Calu3 (cell line): ENCODE data around the gene KDM7A. TPM values are rescaled to one million over a fixed set of nuclear protein-coding genes. Genes with fewer than 3 reads are reported as not detected.

Source experiments
- BruUV-seq: library from RNA; stranded (reverse); fragments of 400-500 nt; replicated peaks from 2 replicates; lab custom pipeline; 2021; lab: Mats Ljungman, UMichigan
- CTCF ChIA-PET: fragments of 300-600 bp; sonication (Branson Sonifier 250); formaldehyde crosslinking; loops from one replicate; lab custom pipeline; 2022; ENCODE audit warnings: antibody characterized with exemption; lab: Charles Lee
- DNase-seq: peaks from one replicate; pipeline ENCODE4 v3.0.0; 2022
- H3K27ac Mint-ChIP-seq: one replicate; pipeline ENCODE4 v1.8.0; 2022; ENCODE audit warnings: mixed read lengths; ENCODE audit not compliant: unreplicated experiment
- H3K27me3 Mint-ChIP-seq: one replicate; pipeline ENCODE4 v1.8.0; 2022; ENCODE audit warnings: mixed read lengths; ENCODE audit not compliant: unreplicated experiment
- H3K36me3 Mint-ChIP-seq: one replicate; pipeline ENCODE4 v1.8.0; 2022; ENCODE audit warnings: mild to moderate bottlenecking, moderate library complexity, mixed read lengths; ENCODE audit not compliant: insufficient read depth, unreplicated experiment
- H3K4me1 Mint-ChIP-seq: one replicate; pipeline ENCODE4 v1.8.0; 2022; ENCODE audit warnings: mild to moderate bottlenecking, low read depth, mixed read lengths; ENCODE audit not compliant: unreplicated experiment
- H3K4me3 Mint-ChIP-seq: one replicate; pipeline ENCODE4 v1.8.0; 2022; ENCODE audit warnings: mild to moderate bottlenecking, low read depth, moderate library complexity, mixed read lengths; ENCODE audit not compliant: unreplicated experiment
- H3K9me3 Mint-ChIP-seq: one replicate; pipeline ENCODE4 v1.8.0; 2022; ENCODE audit warnings: low read depth, mixed read lengths; ENCODE audit not compliant: unreplicated experiment
- intact Hi-C: fragments of 100-400 bp; cut with micrococcal nuclease; formaldehyde crosslinking; loops from one replicate; pipeline ENCODE4 v1.10.0; 2022; ENCODE audit not compliant: unreplicated experiment
- total RNA-seq: library from RNA; stranded (reverse); gene quantifications from 2 replicates; pipeline ENCODE4 v1.2.3, GENCODE V29; 2022
- TF ChIP-seq, protein P1 (sequence below): fragments of 200-600 bp; IDR thresholded peaks from one replicate; pipeline ENCODE4 v1.8.0; 2022; ENCODE audit warnings: antibody characterized with exemption; ENCODE audit not compliant: unreplicated experiment

The KDM7A gene
- total RNA-seq, 1 experiment from 2014 or later, result 2.7 TPM

DNA sequence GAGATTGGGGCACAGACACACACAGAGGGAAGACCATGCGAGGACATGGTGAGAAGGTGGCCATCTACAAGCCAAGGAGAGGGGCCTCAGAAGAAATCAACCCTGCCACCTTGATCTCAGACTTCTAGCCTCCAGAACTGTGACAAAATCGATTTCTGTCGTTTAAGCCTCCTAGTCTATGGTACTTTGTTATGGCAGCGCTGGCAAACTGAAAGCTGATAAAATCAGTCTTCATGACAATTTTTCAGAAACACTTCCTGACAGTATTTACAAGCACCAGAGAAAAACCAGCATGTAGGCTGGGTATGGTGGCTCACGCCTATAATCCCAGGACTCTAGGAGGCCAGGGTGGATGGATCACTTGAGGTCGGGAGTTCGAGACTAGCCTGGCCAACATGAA lies 118.3 kb downstream of the KDM7A start:
- Mint-ChIP-seq H3K4me1 (peaks cover 37% of the 10 kb centered on the region), H3K27me3 (no peaks in the 10 kb centered on the region), H3K36me3 (peaks cover 33% of the 10 kb centered on the region), H3K27ac (no peak overlapping the region), H3K4me3 (peak overlapping the region; percentile 55), H3K9me3 (no peaks in the 10 kb centered on the region)
- TF ChIP-seq, protein P1, sequence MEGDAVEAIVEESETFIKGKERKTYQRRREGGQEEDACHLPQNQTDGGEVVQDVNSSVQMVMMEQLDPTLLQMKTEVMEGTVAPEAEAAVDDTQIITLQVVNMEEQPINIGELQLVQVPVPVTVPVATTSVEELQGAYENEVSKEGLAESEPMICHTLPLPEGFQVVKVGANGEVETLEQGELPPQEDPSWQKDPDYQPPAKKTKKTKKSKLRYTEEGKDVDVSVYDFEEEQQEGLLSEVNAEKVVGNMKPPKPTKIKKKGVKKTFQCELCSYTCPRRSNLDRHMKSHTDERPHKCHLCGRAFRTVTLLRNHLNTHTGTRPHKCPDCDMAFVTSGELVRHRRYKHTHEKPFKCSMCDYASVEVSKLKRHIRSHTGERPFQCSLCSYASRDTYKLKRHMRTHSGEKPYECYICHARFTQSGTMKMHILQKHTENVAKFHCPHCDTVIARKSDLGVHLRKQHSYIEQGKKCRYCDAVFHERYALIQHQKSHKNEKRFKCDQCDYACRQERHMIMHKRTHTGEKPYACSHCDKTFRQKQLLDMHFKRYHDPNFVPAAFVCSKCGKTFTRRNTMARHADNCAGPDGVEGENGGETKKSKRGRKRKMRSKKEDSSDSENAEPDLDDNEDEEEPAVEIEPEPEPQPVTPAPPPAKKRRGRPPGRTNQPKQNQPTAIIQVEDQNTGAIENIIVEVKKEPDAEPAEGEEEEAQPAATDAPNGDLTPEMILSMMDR, result no peak
- DNase-seq, result no peak
- BruUV-seq, result no TSS peak
- intact Hi-C loops, result loop anchor here (5.0 kb wide), 1 partner anchor 419 kb away; the partner anchor contains the start of gene MKRN1
- CTCF ChIA-PET, result interaction anchor here (0.6 kb wide), 2 partner anchors 34 to 223 kb away, joined by 3 to 4 read pairs; no protein-coding TSS in a partner anchor

DNA sequence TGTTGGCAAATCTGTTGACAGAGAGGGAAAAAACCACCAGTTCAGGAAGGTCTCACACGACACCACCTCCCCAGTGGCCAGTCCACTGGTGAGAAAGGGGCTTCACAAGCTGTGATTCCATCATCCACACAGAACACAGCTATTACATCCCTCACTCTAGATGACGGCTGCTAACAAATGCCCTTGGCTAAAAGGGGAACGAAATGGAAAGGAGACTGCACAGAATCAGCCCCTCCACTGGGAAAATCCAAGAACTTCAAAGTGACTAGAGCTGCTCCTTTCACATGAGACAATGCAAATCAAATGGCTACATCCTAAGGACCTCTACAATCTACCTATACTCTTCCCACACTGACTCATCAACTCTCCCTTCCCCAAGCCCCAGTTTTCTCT lies 119.6 kb downstream of the KDM7A start:
- CTCF ChIA-PET, result no interaction called here
- no TSS peak for BruUV-seq
- H3K27me3 Mint-ChIP-seq, result no peaks in the 10 kb centered on the region
- no peaks in the 10 kb centered on the region for H3K9me3 Mint-ChIP-seq
- peaks cover 37% of the 10 kb centered on the region for H3K4me1 Mint-ChIP-seq
- H3K36me3 Mint-ChIP-seq, result peaks cover 19% of the 10 kb centered on the region
- DNase-seq, result no peak
- TF ChIP-seq, protein P1, result no peak
- intact Hi-C loops, result loop anchor here (5.0 kb wide), 1 partner anchor 420 kb away; the partner anchor contains the start of gene MKRN1
- no peak overlapping the region for H3K4me3 Mint-ChIP-seq
- no peak overlapping the region for H3K27ac Mint-ChIP-seq

DNA sequence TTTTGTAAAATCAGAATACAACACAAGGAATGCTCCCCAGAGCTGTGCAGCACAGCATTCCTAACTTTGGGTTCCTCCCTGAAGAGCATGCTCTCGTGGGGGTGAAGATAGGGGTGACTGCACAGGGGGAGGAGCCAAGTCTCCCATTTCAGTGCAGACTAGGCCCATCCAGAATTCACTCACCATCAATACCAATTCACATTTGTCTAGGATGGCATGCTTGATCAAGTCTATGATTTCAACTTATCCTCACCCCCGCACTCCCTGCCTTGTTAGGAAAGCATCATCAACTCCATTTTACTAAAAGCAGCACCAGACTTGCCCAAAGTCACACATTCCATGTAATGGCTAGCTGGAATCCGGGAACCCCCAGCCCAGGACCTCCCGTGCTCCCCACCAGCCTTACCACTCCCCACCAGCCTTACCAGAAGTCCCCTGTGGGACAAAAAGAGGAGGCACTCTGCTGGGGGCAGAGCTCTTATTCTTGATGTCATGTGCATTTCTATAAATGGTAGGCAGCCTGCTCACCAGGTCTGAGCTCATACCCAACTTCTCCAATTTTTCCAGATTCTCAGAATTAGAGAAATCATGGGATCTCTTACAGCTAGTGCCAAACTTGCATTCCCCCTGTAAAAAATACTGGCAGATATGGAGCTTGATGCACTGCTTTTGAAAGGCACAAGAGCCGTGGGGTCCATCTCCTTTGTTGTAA lies 120.2 kb downstream of the KDM7A start:
- intact Hi-C loops, result loop anchor here (5.0 kb wide), 1 partner anchor 421 kb away; the partner anchor contains the start of gene MKRN1
- no TSS peak for BruUV-seq
- H3K9me3 Mint-ChIP-seq, result no peaks in the 10 kb centered on the region
- H3K4me3 Mint-ChIP-seq, result no peak overlapping the region
- H3K4me1 Mint-ChIP-seq, result peaks cover 34% of the 10 kb centered on the region
- DNase-seq, result no peak
- H3K27me3 Mint-ChIP-seq, result no peaks in the 10 kb centered on the region
- TF ChIP-seq, protein P1, result no peak
- H3K27ac Mint-ChIP-seq, result no peak overlapping the region
- H3K36me3 Mint-ChIP-seq, result peaks cover 14% of the 10 kb centered on the region
- CTCF ChIA-PET, result no interaction called here

DNA sequence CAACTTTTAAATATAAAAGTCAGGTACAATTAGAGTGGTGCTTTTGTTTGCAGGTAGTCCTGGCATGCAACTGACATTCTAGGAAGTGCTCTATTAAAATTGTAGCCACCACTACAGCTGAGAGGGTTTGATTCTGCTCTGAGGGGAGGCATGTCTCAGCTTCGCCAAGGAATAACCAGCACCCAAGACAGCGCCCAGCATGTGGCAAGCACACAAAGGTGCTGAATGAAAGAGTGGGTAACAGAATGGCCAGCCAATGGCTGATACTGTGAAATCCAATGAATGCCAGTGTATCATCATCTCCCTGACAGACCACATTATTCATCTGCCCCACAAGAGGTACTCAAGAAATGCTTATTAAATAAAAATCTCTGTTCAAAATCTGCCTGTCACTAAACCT lies 121.0 kb downstream of the KDM7A start:
- no peaks in the 10 kb centered on the region for H3K27me3 Mint-ChIP-seq
- no TSS peak for BruUV-seq

More for the DNA sequence above, 121.0 kb downstream of the KDM7A start:
- Mint-ChIP-seq H3K27ac (no peak overlapping the region), H3K9me3 (no peaks in the 10 kb centered on the region), H3K4me1 (peaks cover 26% of the 10 kb centered on the region), H3K36me3 (peaks cover 11% of the 10 kb centered on the region), H3K4me3 (no peak overlapping the region)
- CTCF ChIA-PET, result no interaction called here
- no peak for DNase-seq
- TF ChIP-seq, protein P1, result no peak
- intact Hi-C loops, result loop anchor here (5.0 kb wide), 1 partner anchor 421 kb away; the partner anchor contains the start of gene MKRN1
